Lower lobe of right lung (tissue), 2 donors: Measurements from ENCODE around the gene XRCC1. TPM values are rescaled to one million over a fixed set of nuclear protein-coding genes. Genes with fewer than 3 reads are reported as not detected.

Experiments used
- ATAC-seq, 2 donors: fragments of 200-7000 bp; cut with Tn5 transposase; one replicate each; pipeline ENCODE4 v1.9.1; 2020 to 2022; ENCODE audit warnings: mild to moderate bottlenecking in 2 of 2, moderate library complexity in 2 of 2
- DNase-seq: peaks from one replicate; pipeline ENCODE4 v3.0.0-alpha.2; 2020
- H3K27ac ChIP-seq: fragments of 200-600 bp; one replicate; pipeline ENCODE4 v1.8.0; 2022
- H3K27me3 ChIP-seq: fragments of 200-600 bp; one replicate; pipeline ENCODE4 v1.8.0; 2022; ENCODE audit warnings: low read depth
- H3K36me3 ChIP-seq: fragments of 200-600 bp; one replicate; pipeline ENCODE4 v1.8.0; 2022; ENCODE audit warnings: mild to moderate bottlenecking
- H3K4me1 ChIP-seq: fragments of 200-600 bp; one replicate; pipeline ENCODE4 v1.8.0; 2022
- H3K4me3 ChIP-seq: fragments of 200-600 bp; one replicate; pipeline ENCODE4 v1.8.0; 2022; ENCODE audit warnings: mild to moderate bottlenecking
- H3K9me3 ChIP-seq: fragments of 200-600 bp; one replicate; pipeline ENCODE4 v1.8.0; 2022
- intact Hi-C: fragments of 100-400 bp; cut with DNase I; formaldehyde crosslinking; loops from one replicate; pipeline ENCODE4 v1.11.0; 2022
- total RNA-seq: library from RNA; stranded (reverse); fragmentation: NEBNext Ultra II Directional; extraction: Animal tissue kit (Norgen Biotek cat#: 25700); gene quantifications from one replicate; pipeline ENCODE4 v1.2.1, GENCODE V29; 2021
- TF ChIP-seq, protein P1 (sequence below): fragments of 200-600 bp; IDR thresholded peaks from one replicate; pipeline ENCODE4 v1.8.0; 2022; ENCODE audit warnings: antibody characterized with exemption, mild to moderate bottlenecking
- donor health status: DM: no; HTN: yes; CAD: no; lungs with severe emphysema.

The XRCC1 gene
- total RNA-seq, 1 donor from 2014 or later, result 26.9 TPM

DNA sequence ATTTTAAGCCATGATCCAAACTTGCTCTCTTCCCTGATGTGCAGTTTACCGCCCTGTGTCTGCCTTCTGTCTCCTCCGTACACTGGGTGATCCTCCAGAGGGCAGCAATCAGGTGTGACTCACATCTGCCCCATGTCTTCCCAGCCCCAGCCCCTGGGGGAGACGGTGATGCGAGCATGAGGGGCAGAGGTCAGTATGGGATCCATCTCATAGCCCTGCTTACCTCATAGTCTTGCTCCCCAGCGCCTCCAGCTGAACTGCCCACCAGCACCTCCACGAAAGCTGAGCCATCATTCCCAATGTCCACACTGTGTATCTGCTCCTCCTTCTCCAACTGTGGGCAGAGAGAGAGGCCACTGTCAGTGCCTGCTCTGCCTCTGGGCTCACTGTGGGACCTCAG, 14.6 kb downstream of the XRCC1 start:
- Histone ChIP-seq H3K27ac (no peak overlapping the region), H3K36me3 (peaks cover 61% of the 10 kb centered on the region), H3K4me3 (no peak overlapping the region), H3K27me3 (no peaks in the 10 kb centered on the region), H3K9me3 (no peaks in the 10 kb centered on the region), H3K4me1 (peaks cover 27% of the 10 kb centered on the region)
- intact Hi-C loops, result no loop called here
- no peak for DNase-seq
- TF ChIP-seq, protein P1, sequence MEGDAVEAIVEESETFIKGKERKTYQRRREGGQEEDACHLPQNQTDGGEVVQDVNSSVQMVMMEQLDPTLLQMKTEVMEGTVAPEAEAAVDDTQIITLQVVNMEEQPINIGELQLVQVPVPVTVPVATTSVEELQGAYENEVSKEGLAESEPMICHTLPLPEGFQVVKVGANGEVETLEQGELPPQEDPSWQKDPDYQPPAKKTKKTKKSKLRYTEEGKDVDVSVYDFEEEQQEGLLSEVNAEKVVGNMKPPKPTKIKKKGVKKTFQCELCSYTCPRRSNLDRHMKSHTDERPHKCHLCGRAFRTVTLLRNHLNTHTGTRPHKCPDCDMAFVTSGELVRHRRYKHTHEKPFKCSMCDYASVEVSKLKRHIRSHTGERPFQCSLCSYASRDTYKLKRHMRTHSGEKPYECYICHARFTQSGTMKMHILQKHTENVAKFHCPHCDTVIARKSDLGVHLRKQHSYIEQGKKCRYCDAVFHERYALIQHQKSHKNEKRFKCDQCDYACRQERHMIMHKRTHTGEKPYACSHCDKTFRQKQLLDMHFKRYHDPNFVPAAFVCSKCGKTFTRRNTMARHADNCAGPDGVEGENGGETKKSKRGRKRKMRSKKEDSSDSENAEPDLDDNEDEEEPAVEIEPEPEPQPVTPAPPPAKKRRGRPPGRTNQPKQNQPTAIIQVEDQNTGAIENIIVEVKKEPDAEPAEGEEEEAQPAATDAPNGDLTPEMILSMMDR, result no peak
- no peak for ATAC-seq

DNA sequence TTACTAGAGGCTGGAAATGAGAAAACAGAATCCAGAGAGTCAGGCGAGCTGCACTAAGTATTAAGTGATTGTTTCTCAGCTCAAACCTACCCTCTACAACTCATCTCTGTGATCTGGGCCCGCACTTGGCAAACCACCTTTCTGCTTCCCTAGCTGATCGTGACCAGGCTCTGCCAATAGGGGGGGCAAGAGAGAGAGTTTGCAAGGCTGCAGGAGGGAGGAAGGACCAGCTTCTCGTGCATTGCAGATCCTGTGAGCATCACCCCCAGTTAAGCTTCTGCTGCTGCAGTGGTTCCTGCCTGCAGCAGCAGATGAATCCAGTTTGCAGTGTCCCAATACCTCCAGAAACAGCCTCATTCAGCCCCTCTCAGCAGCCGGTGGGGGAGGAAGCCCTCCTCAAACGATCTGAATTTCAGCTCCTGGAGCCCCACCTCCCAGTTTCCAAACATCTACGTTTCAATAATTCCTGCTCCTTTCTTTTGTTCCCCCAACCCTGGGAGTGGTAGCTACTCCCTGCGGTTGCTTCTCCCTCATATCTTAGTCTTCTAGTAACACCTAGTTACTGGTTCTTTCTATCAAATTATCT, 20.0 kb downstream of the XRCC1 start:
- Histone ChIP-seq H3K27me3 (no peaks in the 10 kb centered on the region), H3K4me3 (no peak overlapping the region), H3K27ac (no peak overlapping the region), H3K4me1 (peaks cover 5% of the 10 kb centered on the region), H3K36me3 (peaks cover 89% of the 10 kb centered on the region), H3K9me3 (no peaks in the 10 kb centered on the region)
- DNase-seq (peak; percentile 64), ATAC-seq (peak; percentile 79 to 83)
- intact Hi-C loops, result no loop called here
- TF ChIP-seq, protein P1, result peak; percentile 66

DNA sequence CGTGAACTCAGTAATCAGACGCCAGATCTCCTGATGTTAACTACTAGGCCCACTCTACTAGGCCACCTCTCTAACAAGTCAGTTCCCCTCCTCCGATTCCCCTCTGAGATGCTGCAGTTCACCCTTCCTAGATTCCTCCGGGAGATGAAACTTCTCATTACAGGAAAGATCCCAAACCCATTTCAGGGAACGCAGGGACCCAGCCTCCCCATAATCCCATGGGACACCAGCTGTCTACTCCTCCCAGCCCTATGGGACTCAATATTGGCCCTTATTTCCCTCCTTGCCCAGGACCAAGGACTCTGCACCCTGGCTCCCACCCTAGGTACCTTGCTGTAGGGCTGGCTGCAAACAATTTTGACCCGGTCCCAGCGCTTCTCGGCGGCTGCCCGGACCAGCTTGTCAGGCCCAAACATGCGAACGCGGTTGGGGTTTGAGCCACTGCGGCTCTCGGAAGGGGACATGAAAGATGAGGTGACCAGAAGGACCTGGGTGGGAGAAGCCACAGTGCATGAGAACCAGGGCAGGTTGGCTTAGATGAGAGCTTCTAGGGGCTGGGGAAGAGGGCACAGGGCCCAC, 20.9 kb downstream of the XRCC1 start:
- Histone ChIP-seq H3K4me1 (peaks cover 5% of the 10 kb centered on the region), H3K27ac (no peak overlapping the region), H3K4me3 (no peak overlapping the region), H3K27me3 (no peaks in the 10 kb centered on the region), H3K36me3 (peaks cover 88% of the 10 kb centered on the region), H3K9me3 (no peaks in the 10 kb centered on the region)
- DNase-seq (no peak), ATAC-seq (no peak)
- TF ChIP-seq, protein P1, result no peak
- intact Hi-C loops, result no loop called here

DNA sequence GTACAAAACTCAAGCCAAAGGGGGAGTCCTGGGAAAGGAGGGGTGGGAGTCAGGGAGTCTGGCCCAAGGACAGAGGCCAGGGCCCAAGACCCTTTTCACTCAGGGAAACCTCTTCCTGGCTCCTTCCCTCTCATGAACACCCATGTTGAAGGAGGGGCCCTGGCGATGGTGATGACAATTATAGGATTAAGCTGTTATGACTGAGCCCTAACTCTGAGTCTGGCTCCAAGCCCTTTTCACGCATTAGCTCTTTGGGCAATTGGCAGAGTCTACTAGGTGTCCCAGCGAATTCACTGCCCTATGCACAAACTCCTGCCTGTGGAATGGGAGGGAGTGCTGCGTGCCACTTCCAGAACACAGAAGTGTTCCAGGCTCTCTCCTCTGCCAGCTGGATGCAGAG, 21.7 kb downstream of the XRCC1 start:
- intact Hi-C loops, result no loop called here
- no peak for ATAC-seq
- H3K36me3 ChIP-seq, result peaks cover 91% of the 10 kb centered on the region

DNA sequence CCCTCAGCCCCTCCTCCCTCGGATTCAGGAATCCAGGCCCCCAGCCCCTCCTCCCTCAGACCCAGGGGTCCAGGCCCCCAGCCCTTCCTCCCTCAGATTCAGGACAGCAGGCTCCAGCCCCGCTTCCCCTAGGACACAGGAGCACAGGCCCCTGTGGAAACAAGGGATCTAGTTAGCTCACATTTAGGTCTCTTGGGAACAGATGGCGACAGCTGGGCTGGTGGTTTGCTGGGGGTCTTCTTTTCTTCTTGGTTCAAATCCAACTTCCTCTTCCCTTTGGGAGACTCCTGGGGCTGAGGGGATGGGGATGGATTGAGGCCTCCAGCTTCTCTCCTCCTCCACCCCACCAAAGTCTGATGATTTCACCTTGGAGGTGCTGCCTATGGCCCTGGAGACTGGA, 22.7 kb downstream of the XRCC1 start:
- no peaks in the 10 kb centered on the region for H3K9me3 ChIP-seq
- H3K4me3 ChIP-seq, result no peak overlapping the region
- no peaks in the 10 kb centered on the region for H3K27me3 ChIP-seq
- no peak for DNase-seq
- no peak overlapping the region for H3K27ac ChIP-seq
- no peak for ATAC-seq
- peaks cover 81% of the 10 kb centered on the region for H3K36me3 ChIP-seq
- no peaks in the 10 kb centered on the region for H3K4me1 ChIP-seq
- intact Hi-C loops, result no loop called here
- TF ChIP-seq, protein P1, result no peak

More for the DNA sequence above, 21.7 kb downstream of the XRCC1 start:
- Histone ChIP-seq H3K27me3 (no peaks in the 10 kb centered on the region), H3K4me3 (no peak overlapping the region), H3K27ac (no peak overlapping the region), H3K4me1 (peaks cover 5% of the 10 kb centered on the region), H3K9me3 (no peaks in the 10 kb centered on the region)
- DNase-seq, result no peak
- TF ChIP-seq, protein P1, result no peak
